ENCODE measurements around the gene BACE1.

BACE1 gene

DNA sequence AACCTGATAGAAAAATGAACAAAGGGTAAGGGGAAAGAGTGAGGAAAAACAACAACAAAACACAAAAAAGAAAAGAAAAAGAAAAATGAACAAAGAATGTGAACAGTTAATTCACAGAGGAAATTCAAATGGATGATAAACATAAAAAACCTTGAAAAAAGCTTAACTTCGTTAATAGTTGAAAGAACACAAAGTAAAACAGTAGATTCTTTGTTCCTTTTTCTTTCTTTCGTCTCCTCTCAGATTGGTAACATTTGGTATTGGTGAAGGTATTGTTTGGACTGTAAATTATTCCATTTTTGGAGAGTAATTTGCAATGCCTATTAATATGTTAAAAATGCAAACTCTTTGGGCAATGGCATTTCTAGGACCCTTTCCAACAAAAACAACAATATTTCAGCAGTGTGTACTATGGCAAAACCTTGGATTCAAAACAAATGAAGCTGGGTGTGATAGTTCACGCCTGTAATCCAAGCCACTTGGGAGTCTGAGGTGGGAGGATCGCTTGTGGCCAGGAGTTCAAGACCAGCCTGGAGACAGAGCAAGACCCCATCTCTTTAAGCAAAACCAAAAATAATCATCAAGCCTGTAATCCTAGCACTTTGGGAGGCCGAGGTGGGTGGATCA, 3.3 kb upstream of the BACE1 start:
- no peak for DNase-seq (ENCODE audit: low read depth)
- no peak overlapping the region for H3K4me3 ChIP-seq (ENCODE audit: low read depth, low read length)
- TF ChIP-seq, protein P1, sequence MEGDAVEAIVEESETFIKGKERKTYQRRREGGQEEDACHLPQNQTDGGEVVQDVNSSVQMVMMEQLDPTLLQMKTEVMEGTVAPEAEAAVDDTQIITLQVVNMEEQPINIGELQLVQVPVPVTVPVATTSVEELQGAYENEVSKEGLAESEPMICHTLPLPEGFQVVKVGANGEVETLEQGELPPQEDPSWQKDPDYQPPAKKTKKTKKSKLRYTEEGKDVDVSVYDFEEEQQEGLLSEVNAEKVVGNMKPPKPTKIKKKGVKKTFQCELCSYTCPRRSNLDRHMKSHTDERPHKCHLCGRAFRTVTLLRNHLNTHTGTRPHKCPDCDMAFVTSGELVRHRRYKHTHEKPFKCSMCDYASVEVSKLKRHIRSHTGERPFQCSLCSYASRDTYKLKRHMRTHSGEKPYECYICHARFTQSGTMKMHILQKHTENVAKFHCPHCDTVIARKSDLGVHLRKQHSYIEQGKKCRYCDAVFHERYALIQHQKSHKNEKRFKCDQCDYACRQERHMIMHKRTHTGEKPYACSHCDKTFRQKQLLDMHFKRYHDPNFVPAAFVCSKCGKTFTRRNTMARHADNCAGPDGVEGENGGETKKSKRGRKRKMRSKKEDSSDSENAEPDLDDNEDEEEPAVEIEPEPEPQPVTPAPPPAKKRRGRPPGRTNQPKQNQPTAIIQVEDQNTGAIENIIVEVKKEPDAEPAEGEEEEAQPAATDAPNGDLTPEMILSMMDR (IDR thresholded peaks at IDR 0.05; ENCODE audit: insufficient read depth, low read depth, low read length, missing control alignments): no peak

DNA sequence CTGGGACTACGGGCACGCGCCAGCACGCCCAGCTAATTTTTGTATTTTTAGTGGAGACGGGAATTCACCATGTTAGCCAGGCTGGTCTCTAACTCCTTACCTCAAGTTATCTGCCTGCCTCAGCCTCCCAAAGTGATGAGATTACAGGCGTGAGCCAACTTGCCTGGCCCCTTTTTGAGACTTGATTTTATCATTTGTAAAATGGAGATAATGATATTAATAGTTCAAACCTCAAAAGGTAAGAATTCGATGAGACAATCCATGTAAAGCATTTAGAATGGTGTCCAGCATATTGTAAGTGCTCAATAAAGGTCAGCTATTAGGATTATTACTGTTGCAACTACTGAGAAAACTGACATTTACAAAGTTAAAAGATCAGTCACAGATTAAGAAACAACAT, 2.7 kb upstream of the BACE1 start:
- DNase-seq (ENCODE audit: low read depth): no peak
- H3K4me3 ChIP-seq (ENCODE audit: low read depth, low read length): no peak overlapping the region
- TF ChIP-seq, protein P1 (IDR thresholded peaks at IDR 0.05; ENCODE audit: insufficient read depth, low read depth, low read length, missing control alignments): no peak

DNA sequence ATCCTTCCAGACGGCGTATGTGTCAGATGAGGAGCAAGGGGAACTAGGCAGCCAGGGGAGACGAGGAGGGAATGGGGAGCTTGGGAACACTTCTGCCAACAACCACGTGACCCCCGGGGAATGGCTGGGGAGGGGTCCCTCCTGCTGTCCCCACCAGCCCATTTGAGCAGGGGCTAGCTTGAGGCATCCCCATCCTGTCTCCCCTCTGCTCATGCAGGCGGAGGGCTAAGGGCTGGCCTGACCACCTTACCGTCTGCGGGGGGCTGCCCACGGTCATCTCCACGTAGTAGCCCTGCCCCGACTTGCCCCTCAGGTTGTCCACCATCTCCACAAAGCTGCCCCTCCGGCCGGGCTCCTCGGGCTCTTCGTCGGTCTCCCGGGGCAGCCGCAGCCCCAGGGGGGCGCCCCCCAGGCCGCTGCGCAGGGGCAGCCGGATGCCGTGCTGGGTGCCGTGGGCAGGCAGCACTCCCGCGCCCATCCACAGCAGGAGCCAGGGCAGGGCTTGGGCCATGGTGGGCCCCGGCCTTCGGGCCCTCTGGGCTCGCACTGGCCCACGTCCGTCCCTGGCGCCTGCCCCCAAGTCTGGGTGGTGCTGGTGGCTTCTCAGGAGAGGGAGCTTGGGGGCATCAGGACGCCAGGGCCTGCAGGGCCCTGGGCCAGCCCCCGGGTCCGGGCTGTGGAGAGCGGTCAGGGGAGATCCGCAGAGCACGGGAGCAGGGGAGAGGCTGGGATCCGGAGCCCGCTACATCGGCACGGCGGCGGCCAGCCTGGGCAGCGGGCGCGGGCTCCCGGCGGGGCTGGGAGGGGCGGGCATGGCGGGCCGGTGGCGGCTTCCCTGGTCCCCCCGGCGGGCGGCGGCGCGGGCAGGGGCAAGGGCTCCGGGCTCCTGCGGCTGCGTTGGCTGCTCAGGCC, 515 bp downstream of the BACE1 start:
- H3K4me3 ChIP-seq (ENCODE audit: low read depth, low read length): peak overlapping the region; percentile 19
- TF ChIP-seq, protein P1 (IDR thresholded peaks at IDR 0.05; ENCODE audit: insufficient read depth, low read depth, low read length, missing control alignments): no peak
- DNase-seq (ENCODE audit: low read depth): no peak

GRCh38 chr11:117314840-117315239, 1.2 kb downstream of the BACE1 start:
- no peak for DNase-seq (ENCODE audit: low read depth)
- H3K4me3 ChIP-seq (ENCODE audit: low read depth, low read length): no peak overlapping the region

DNA sequence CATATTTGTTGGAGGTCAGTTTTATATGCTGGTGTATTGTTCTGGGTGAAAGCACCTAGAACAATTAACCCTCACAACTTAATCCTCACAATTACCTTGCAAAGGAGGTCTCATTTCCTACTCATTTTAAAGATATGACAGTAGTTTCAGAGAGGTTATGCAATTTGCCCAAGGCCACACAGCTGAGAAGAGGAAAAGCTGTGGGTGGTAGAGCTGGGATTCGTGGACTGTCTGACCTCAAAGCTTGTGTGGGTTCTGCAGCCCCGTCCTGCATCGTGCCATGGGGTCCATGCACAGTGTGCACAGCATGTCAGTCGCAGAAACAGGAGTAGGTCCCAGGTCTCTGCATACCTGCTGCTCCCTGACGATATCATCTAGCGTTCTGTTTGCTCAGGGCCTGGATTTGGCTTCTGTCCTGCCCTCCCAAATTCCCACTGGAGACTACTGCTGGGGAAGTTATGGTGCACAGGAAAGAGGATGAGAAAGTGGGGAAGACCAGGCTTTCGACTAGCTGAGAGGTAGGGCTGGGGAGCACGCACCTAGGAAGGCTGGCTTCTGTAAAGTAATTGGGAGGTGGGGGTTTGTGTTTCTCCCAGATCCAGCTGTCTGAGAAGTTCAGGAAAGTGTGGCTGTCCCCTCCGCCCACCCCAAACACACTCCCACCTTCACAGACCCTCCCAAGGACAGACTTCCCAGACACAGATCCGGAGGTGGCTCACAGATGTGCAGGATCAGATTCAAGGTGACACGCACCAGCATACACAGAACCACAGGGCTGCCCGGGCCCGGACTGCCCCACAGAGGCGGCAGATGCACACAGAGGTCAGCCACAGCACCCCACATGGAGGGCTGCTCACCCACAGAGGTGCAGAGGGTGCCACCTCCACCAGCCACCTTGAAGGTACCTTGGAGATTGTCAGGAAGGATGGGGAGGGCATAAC, 2.0 kb downstream of the BACE1 start:
- TF ChIP-seq, protein P1 (IDR thresholded peaks at IDR 0.05; ENCODE audit: insufficient read depth, low read depth, low read length, missing control alignments): no peak
- no peak for DNase-seq (ENCODE audit: low read depth)
- no peak overlapping the region for H3K4me3 ChIP-seq (ENCODE audit: low read depth, low read length)

More at GRCh38 chr11:117314840-117315239, 1.2 kb downstream of the BACE1 start:
- TF ChIP-seq, protein P1 (IDR thresholded peaks at IDR 0.05; ENCODE audit: insufficient read depth, low read depth, low read length, missing control alignments): no peak

- DNase-seq (ENCODE audit: low read depth): no peak
- TF ChIP-seq, protein P1 (IDR thresholded peaks at IDR 0.05; ENCODE audit: insufficient read depth, low read depth, low read length, missing control alignments): no peak
- no peak overlapping the region for H3K4me3 ChIP-seq (ENCODE audit: low read depth, low read length)
Observed at GRCh38 chr11:117313091-117313490, 3.0 kb downstream of the BACE1 start.

Data from GM12865 (cell line).